NCI-H2196 treated with DMSO at 0.1 percent for 48 hours (cell line): Measurements from ENCODE around the gene MYO3A.
A peak's percentile ranks its signal among the peaks of the same experiment; 100 is the strongest.

Source experiments
- DNase-seq: peaks from one replicate; lab custom pipeline; 2025; ENCODE audit not compliant: unreplicated experiment; lab: John Stamatoyannopoulos, UW

The MYO3A gene

DNA sequence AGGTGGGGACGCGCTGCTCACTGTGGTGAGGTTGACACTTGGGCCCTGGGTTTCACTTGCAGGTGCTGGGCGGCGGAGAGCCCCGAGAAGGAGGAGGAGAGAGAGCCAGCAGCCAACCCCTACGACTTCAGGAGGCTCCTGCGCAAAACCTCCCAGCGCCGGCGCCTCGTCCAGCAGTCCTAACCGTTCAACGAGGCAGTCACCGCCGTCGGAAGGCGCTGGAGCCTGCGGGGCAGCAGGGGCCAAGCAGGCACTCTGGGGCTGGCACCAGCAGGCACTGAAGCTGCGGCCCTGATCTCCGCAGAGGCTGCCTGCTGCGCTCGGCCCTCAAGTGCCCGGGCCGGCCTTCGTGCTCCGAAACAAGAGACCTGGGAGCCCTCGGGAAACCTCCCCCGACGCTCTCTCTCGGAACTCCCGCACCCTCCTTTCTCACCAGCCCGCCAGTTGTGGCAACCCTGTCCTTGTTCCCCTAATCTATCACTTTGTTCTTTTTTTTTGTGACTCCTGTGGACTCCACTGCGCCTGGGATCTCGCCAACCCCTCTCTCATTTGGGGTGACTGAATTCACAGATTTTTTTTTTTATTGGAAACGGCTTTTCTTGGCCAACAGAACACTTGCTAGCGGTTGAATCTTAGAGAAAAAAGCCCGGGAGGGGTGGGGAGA is 277.9 kb downstream of the MYO3A start:
- no peak for DNase-seq

DNA sequence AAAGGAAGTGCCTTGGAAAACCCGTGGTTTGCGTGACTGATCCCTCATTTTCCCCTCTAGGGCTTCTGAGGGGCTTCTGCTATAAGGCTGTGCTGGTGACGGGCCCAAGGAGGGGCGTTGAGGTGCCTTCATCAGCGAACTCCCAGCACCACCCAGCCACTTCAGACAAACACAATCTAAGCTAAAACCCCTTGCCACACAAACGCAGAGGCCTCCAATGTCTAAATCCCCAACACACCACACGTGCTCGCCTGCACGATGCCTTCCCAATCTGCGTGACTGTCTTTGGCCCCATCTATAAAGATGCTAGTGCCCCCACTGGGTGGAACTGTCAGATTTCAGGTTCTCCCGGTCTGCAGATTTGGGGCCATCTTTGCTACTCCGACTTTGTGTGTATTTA is 278.5 kb downstream of the MYO3A start:
- DNase-seq, result no peak

DNA sequence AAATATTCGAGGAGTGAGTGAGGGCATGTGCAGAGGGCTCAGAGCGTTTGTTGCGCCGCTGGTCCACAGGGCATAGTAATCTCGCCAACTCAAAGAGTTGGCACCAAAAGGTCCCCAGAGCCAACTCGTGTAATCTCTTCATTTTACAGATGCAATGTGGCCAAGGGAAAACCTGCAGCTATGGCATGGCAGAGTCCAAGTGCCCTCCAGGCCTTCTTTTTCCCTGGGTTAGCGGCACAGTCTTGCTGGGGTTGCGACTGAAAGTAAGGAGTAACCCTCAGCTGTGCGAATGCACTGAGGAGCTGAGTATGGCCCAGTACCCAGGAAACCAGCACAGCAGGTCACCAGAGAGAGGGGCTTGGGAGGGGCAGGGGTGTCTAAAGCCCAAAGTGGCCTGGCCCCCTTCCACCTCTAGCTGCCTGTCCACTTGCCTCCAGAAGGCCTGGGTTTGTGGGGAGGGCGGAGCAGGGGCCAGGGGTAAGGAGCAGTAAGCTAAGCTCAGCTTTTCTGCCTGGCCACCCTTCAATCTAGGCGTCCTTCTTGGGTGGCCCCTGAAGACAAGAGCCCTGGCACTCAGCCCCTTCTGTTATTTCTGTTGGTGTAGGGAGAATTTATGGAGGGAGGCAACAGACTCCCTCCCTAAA is 279.2 kb downstream of the MYO3A start:
- no peak for DNase-seq

DNA sequence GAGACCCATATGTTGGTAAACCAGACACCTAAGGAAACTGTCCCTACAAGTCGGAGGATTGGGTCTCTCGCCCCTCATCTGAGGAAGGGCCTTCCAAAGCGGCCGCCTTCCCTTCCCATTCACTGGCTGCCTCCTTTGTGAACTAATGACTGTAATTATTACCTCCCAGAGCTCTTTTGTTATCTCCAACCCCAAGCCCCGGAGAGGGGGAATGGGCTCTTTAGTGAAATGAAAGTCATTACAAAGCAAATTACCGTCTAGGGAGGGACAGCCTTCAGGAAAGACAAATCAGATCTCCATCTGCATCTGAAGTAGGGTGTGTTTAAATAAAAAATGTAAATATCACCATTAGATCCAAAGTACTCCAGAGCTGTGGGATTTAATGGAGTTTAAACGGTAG is 280.0 kb downstream of the MYO3A start:
- DNase-seq, result no peak

DNA sequence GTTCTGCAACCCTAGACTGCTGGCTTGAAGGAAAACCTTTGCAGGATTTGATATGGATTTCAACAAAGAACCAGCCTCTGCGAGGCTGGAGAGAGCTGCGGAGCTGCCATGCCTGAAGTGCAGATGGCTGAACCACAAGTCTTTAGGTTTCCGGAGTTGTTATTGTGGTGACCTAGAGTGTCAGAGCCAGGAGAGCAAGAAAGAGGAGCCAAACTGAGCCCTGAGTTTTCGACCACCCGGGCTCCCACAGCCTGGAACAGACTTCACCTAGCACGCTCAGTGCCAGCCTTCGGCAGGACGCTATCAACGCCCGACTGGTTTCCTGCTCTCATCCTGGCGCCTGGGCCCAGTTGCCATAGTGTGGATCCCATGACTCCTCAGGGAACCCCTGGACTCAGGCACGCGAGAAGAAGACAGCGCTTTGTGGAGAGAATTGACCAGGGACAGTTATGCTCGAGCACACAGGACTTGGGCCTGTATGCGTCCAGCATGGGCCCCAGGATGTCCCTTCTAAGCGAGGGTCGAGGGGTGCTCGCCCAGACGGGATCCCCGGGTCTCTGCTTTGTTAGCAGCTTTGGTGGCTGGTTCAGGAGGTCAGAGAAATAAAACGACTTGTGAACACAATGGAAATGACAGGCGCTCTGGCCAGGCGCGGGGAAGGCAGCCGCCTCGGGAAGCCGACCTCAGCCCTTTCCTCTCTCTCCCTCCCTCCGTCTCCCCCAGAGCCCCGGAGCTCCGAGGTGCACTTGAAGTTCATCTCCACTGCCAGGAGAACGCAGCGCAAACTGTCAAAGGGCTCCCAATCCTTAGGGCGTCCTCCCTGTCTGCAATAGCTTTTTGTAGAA is 280.7 kb downstream of the MYO3A start:
- no peak for DNase-seq

DNA sequence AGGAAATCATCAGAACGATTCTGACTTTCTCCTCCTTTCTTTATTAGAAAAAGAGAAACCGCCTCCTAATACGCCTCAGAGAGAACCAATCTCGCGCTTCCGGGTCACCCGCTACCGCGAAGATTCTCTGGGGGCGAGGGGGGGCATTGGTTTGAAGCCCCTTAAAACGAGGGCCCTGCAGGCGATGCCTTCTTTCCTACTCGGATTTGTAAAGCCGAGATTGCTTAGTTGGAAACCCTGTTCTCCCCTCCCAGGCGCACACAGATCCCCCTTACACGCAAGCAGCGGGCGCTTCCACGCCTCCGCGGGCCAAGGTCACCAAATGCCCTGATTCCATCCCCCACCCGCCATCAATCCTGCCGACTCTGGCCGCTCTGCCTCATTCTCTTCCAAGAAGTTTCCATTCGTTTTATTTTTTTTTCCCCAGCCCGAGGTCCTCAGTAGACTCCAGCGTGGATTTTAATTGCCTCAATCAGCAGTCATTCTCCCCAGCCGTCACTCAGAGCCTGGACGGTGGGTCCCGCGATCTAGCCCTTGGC is 281.4 kb downstream of the MYO3A start:
- DNase-seq, result no peak

DNA sequence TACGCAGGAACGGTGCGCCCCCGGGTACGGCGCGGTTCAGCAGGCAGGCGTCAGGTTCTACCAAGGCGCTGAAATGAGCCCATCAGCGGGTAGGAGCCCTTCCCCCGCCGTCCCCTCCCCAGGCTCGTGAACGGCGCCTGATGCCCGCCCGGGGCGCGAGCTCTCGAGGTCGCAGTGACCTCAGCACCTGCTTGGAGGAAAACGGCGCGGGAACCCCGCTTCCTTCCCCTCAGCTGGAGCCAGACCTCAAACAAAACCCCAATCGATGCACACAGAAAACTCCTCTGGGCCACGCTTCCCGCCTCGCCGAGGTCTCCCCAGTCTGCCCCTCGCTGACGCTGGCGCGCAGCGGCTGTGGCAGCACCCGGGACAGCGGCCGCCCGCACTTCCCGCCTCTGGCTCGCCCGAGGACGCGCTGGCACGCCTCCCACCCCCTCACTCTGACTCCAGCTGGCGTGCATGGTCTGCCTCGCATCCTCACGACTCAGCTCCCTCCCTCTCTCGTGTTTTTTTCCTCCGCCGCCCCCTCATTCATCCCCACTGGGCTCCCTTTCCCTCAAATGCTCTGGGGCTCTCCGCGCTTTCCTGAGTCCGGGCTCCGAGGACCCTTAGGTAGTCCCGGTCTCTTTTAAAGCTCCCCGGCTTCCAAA is 282.0 kb downstream of the MYO3A start:
- DNase-seq, result peak; percentile 41

DNA sequence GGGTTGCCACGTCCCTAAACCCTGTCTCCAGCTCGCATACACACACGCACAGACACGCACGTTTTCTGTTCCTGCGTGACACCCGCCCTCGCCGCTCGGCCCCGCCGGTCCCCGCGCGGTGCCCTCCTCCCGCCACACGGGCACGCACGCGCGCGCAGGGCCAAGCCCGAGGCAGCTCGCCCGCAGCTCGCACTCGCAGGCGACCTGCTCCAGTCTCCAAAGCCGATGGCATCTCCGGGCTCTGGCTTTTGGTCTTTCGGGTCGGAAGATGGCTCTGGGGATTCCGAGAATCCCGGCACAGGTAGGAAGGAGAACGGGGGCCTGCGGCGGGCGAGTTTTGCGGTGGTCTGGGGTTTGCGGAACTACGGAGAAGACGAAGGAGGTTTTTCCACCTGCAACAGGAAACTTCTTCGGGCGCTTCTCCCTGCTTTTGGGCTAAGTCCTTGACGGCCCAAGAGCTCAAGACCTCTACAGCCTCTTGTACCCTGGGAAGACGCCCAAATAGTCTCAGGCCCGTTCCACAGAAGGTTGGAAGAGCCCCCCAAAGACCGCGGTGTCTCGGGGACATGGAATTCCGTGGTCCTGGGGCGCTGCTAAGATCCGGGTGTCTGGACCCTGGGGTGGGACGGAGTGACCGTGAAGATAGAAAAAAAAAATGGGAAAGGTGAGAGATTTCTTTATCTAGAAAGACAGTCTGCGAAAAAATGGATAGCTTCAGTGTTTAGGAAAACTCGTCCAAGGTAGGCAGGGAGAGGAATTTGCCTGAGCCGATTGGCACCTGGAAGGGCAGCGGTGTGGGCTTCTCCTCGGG is 282.8 kb downstream of the MYO3A start, which contains the start of gene GAD2:
TSS of gene GAD2 (plus strand) at position 190 of the 811 bp plus-strand sequence. CDS start at position 226, 36 bp downstream.
- DNase-seq, result no peak

DNA sequence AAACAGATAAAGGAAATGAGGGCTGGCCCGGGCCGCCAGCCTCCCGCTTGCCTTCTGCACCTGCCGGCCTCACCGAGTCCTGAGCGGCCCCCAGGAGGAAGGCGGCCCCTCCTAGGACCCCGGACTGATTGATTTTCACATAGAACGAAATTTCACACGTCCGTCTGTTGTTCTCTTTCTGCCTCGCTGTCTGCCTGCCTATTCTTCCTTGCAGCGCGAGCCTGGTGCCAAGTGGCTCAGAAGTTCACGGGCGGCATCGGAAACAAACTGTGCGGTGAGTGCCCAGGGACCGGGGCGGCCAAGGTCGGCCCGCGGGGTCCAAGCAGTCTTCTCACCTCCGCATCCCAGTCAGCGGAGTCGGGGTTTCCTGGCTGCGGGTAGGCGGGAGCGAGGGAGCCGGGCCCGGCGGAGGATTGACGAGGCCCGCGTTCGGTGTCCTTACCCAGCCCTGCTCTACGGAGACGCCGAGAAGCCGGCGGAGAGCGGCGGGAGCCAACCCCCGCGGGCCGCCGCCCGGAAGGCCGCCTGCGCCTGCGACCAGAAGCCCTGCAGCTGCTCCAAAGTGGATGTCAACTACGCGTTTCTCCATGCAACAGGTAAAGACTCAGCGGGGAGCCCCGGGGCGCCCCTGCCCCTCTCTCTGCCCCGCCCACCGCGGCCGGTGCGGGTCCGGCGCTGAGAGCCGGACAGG is 283.5 kb downstream of the MYO3A start:
- DNase-seq, result no peak

DNA sequence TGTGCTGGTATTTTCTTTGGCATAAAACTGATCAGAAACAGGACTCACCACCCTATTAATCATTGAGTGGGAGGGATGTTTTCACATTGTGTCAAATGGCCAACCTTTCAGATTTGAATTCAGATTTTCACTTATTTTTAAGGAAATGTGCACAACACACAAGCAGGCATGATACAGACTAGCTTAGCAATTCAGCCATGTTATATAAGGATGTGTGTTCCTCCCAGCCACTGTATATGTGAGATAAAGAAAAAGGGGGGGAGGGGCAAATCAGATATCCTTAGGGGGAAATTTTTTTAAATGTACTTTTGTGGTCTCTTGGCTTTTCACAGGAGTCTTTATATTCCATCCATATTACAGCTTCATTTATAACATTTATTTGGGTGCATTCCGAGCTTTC is 285.6 kb downstream of the MYO3A start:
- DNase-seq, result no peak

DNA sequence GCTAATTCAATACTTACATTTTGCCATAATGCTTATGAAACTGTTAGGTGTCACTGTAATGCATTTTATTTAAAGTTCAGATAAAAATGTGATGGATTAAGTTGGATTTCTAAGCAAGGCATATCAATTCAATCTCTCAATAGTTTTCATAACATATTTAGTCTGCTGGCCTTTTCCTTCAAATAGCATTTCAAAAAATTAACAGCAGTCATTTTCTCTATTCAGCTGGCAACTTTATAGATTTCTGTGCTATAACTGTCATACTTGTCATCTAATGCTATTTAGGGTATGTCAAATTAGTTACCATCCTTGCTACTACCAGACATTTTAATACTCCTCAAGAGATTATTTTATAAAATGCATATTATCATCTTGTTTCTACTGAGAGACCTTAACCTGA is 286.9 kb downstream of the MYO3A start:
- no peak for DNase-seq

DNA sequence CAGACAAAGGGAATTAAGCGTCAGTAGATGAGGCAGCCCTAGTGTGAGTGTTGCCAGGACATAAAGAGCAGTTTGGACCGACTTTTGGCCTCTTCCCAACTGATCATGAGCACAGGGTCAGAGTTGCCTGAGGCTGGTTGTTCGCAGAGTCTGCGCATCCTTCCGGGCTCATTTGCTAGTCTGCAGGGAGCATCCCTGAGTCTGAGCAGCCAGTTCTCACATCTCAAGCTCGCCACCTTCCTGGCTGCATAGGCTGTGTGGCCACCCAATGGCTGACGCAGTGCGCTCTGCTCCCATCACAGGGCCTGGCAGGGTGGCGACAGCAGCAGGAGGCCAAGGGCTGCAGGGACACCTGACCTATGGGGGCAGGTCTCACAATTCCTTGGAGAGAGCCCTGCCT is 287.5 kb downstream of the MYO3A start:
- DNase-seq, result no peak

DNA sequence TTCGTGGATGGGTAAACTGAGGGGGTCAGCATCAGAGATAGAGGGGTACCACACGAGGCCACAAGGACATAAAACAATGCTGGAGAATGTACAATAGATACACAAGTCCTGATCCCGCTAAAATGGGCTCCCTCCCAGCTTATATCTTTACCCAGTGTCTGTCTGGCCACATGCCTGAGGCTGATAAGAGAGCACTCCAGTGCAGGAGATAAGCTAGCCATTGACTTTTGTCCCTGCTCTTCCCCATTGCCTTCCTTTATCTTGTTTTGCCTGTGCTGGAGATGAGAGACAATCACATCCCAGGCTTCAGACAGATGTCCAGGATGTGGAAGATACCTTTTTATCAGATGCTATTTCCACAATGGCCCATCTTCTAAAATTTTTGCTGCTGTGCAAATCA is 288.5 kb downstream of the MYO3A start:
- no peak for DNase-seq

DNA sequence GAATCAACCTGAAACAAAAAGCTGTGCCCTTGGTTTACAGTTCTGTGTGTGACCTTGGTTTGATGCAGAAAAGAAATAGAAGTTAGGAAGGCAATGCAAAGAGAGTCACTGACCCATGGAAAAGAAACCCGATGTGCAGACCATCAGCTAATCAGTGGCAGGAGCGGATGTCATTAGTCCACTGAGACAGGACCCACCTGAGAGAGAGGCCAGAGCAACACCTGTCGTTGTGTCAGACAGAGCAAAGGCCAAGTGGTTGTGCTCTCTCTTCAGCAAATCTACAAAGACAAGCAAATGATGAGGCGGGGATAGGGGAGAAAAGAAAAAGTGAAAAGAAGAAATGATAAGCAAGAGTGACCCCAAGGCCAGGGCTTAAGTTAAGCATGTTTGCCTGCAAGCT is 291.3 kb downstream of the MYO3A start:
- no peak for DNase-seq

DNA sequence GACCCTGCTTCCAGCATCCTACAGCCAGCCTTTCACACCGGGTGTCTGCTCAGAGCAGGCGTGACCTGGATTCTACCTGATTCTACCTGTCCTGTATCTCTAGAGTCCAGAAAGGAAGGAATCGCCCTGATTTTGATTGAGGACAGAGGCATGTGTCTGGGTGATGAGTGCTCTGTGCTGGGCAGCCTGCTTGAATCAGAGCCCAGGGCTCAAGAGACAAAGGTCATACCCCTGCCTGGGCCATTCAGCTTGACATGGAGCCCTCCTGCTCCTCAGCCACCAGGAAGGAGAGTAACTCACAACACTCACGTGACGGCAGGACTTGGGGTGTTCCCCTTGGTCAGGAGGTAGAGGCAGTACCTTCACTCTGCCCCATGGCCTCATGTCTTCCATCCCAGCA is 293.8 kb downstream of the MYO3A start:
- no peak for DNase-seq

DNA sequence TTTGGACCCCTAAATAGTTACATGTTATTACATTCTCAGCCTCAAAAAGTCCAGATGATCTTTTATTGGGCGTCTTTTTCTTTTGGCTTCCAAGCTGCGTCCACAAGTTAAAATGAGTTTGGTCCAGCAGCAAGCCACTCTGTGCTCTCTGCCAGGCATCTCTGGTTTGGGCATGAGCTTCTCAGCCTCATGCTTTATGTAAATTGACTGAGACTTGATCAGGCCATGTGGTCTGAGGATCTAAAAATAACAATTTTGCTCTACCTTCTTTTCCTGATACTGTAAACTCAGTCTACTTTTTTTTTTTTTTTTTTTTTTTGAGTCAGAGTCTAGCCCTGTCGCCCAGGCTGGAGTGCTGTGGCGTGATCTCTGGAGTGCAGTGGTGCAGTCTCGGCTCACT is 298.1 kb downstream of the MYO3A start:
- no peak for DNase-seq

DNA sequence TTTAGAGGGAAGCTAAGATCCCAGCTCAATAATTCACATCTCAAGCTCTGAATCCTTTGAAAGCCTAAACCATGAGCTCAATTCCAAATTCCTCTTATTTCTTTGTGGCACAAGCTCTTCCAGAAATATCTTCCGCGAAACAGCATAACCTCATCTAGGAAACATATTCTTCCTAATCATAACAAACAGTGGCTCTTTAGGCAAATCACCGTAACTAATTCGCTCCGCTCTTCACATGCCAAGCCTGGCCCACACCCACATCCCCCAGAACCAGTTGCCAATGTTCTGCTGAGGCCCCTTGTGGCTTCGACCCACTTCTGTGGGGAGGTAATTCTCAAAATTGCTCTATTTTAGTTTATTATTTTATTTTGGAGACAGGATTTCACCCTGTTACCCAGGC is 301.7 kb downstream of the MYO3A start:
- no peak for DNase-seq

DNA sequence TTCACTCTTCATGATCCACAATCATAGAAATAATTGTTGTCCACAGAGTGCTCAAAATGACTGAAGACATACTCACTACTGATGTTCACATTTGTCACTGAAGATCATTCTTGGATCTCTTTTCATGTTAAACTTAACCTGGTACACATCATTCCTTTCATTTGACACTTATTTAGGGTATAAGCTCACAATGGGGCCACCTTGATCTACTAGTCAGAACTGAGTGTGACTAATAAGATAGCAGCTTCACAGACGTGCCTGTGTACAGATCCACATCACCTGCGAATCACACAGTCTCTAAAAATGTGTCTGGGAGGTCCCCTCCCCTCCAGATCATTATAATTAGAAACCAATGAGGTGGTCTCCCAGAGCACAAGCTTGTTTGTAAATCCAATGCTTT is 304.3 kb downstream of the MYO3A start:
- no peak for DNase-seq

DNA sequence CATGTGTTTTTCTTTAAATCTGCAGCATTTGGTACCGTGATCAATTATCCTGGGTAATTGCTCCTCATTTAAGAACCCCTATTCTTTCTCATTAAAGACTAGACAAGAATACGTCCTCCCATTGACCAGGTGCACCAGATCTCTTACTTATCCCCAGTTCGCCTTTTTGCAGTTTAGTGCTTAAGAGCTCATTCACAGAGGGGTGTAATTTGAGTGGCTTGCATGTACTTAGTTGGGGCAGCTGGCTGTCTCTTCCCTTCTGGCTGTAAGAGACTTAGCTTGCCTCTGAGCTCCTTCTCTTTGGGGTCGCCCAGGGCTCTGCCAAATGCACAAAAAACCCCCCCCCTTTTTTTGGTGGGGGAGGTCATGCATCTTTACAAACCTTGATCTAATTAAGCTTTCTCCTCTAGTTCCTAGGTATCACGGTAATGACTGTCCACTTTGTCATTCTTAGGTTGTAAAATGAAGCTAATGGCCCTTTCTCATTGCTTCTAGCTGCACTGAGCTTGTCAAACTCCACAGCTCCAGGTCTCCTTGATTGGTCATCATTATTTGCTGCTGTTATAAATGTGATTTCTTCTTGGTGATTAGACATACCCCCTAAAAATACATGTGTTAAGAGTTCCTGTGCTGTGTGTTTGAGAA is 308.8 kb downstream of the MYO3A start:
- DNase-seq, result peak; percentile 3
